ENCODE data around the gene CYBB.
A peak's percentile ranks its signal among the peaks of the same experiment; 100 is the strongest.

GRCh38 chrX:37846934-37847732, 67.3 kb downstream of the CYBB start, which contains the start of gene DYNLT3:
- TF ChIP-seq CTCF (IDR thresholded peaks at IDR 0.05), result no peak
- TF ChIP-seq POLR2A (IDR thresholded peaks at IDR 0.05), result peak; percentile 56 to 82

Data from uterus (tissue), 2 donors.